SK-N-SH (cell line): ENCODE results near the gene RBM4. TPM values are rescaled to one million over a fixed set of nuclear protein-coding genes. Genes with fewer than 3 reads are reported as not detected.

Experiments
- CTCF ChIA-PET: fragments of 300-600, 350-600 bp; formaldehyde crosslinking; extraction: SDS; loops from one replicate; lab custom pipeline; 2021; lab: Yijun Ruan, JAX
- POLR2A ChIA-PET: fragments of 350-600 bp; sonication (Branson Sonifier 250); formaldehyde crosslinking; extraction: SDS; loops from one replicate; lab custom pipeline; 2020; ENCODE audit warnings: antibody characterized with exemption, inconsistent platforms; lab: Yijun Ruan, JAX
- DNase-seq: peaks from one replicate; pipeline ENCODE4 v3.0.0; 2012
- H2AFZ ChIP-seq: fragments of 200-600 bp; sonication (generic); 2 replicates; pipeline ENCODE4 v1.8.1; 2016; ENCODE audit warnings: antibody characterized with exemption, mild to moderate bottlenecking, low read depth
- H3F3A ChIP-seq: fragments of 200-600 bp; sonication (generic); replicated peaks from 2 replicates; pipeline ENCODE3; 2016; ENCODE audit warnings: antibody characterized with exemption, mild to moderate bottlenecking; ENCODE audit not compliant: insufficient read depth
- H3K27ac ChIP-seq, 2 experiments: fragments of 200-500 bp in 1 of 2; fragments of 200-600 bp in 1 of 2; sonication (Bioruptor generic) in 1 of 2; sonication (generic), shearing (Covaris generic) in 1 of 2; 2 replicates each; pipeline versions ENCODE4 v1.5.1 to v1.6.1; 2014 to 2016; ENCODE audit warnings: low read depth in 2 of 2, inconsistent platforms in 1 of 2, low read length in 1 of 2, mild to moderate bottlenecking in 1 of 2, mixed read lengths in 1 of 2
- H3K27me3 ChIP-seq: fragments of 200-600 bp; sonication (generic), shearing (Covaris generic); 2 replicates; pipeline ENCODE4 v1.6.1; 2016; ENCODE audit warnings: mixed run types; ENCODE audit not compliant: insufficient read depth
- H3K36me3 ChIP-seq, 2 experiments: fragments of 200-500 bp in 1 of 2; fragments of 200-600 bp in 1 of 2; sonication (Bioruptor generic) in 1 of 2; sonication (generic) in 1 of 2; replicated peaks in 1 of 2; 2 replicates each; pipeline versions ENCODE3 to v1.5.1; 2014 to 2016; ENCODE audit warnings: low read length in 1 of 2, mild to moderate bottlenecking in 1 of 2; ENCODE audit not compliant: insufficient read depth in 2 of 2, control insufficient read depth in 1 of 2
- H3K4me1 ChIP-seq, 2 experiments: fragments of 200-500 bp in 1 of 2; fragments of 200-600 bp in 1 of 2; sonication (Bioruptor generic) in 1 of 2; sonication (generic), shearing (Covaris generic) in 1 of 2; 2 replicates each; pipeline versions ENCODE4 v1.5.1 to v1.6.1; 2014 to 2016; ENCODE audit warnings: low read depth in 1 of 2, low read length in 1 of 2, mixed run types in 1 of 2; ENCODE audit not compliant: insufficient read depth in 2 of 2, control insufficient read depth in 1 of 2
- H3K4me2 ChIP-seq: fragments of 200-600 bp; sonication (generic), shearing (Covaris generic); 2 replicates; pipeline ENCODE4 v1.6.1; 2017; ENCODE audit warnings: mixed run types
- H3K4me3 ChIP-seq, 2 experiments: fragments of 200-500 bp in 1 of 2; fragments of 200-600 bp in 1 of 2; sonication (Bioruptor generic) in 1 of 2; sonication (generic), shearing (Covaris generic) in 1 of 2; 2 replicates each; pipeline versions ENCODE4 v1.5.1 to v1.8.1; 2014 to 2016; ENCODE audit warnings: low read depth in 2 of 2, inconsistent platforms in 1 of 2, low read length in 1 of 2, mild to moderate bottlenecking in 1 of 2, mixed read lengths in 1 of 2, moderate library complexity in 1 of 2
- H3K79me2 ChIP-seq: fragments of 200-600 bp; sonication (generic); 2 replicates; pipeline ENCODE4 v1.8.1; 2017; ENCODE audit warnings: mild to moderate bottlenecking; ENCODE audit not compliant: insufficient read depth
- H3K9ac ChIP-seq: fragments of 200-600 bp; sonication (generic); 2 replicates; pipeline ENCODE4 v1.6.1; 2017; ENCODE audit warnings: mixed run types
- H3K9me2 ChIP-seq: fragments of 200-600 bp; sonication (generic); 2 replicates; pipeline ENCODE4 v1.6.1; 2017; ENCODE audit warnings: mixed run types
- H3K9me3 ChIP-seq: fragments of 200-600 bp; sonication (generic); 2 replicates; pipeline ENCODE4 v1.6.1; 2017; ENCODE audit warnings: mixed run types, mild to moderate bottlenecking, moderate library complexity
- H4K20me1 ChIP-seq: fragments of 200-600 bp; sonication (generic); 2 replicates; pipeline ENCODE4 v1.6.1; 2017; ENCODE audit warnings: mild to moderate bottlenecking, mixed run types; ENCODE audit not compliant: insufficient read depth
- CTCF ChIP-seq: fragments of 200-600 bp; sonication (generic); IDR thresholded peaks from 2 replicates; pipeline ENCODE4 v1.6.1; 2017; ENCODE audit warnings: antibody characterized with exemption, mild to moderate bottlenecking, moderate library complexity
- ELF1 ChIP-seq: IDR thresholded peaks from 2 replicates; pipeline ENCODE4 v1.4.0; 2012
- EZH2phosphoT487 ChIP-seq: fragments of 200-600 bp; sonication (generic); IDR thresholded peaks from 2 replicates; pipeline ENCODE4 v1.6.1; 2017; ENCODE audit warnings: low read depth, mixed run types, mild to moderate bottlenecking, antibody characterized with exemption, moderate library complexity, borderline replicate concordance
- FOXJ3 ChIP-seq: sonication (generic); formaldehyde crosslinking; IDR thresholded peaks from 2 replicates; pipeline ENCODE4 v1.5.1; 2020; ENCODE audit warnings: mild to moderate bottlenecking, missing genetic modification reagents
- GABPA ChIP-seq: IDR thresholded peaks from 2 replicates; pipeline ENCODE4 v1.4.0; 2012; ENCODE audit warnings: low read depth, mild to moderate bottlenecking
- GATA2 ChIP-seq: sonication (generic); formaldehyde crosslinking; IDR thresholded peaks from 2 replicates; pipeline ENCODE4 v1.5.0; 2020; ENCODE audit warnings: mild to moderate bottlenecking, missing genetic modification reagents
- MXI1 ChIP-seq: IDR thresholded peaks from 2 replicates; pipeline ENCODE4 v1.6.1; 2012; ENCODE audit warnings: mild to moderate bottlenecking, low read depth, low read length, improper control_type of control experiment
- NRF1 ChIP-seq: IDR thresholded peaks from 2 replicates; pipeline ENCODE4 v1.6.1; 2012; ENCODE audit warnings: low read depth, mild to moderate bottlenecking, low read length
- RAD21 ChIP-seq: IDR thresholded peaks from 2 replicates; pipeline ENCODE4 v1.6.1; 2012; ENCODE audit warnings: mild to moderate bottlenecking, low read length
- RCOR1 ChIP-seq: fragments of 150-350 bp; IDR thresholded peaks from 2 replicates; pipeline ENCODE4 v1.6.1; 2017; ENCODE audit warnings: antibody characterized with exemption, low read length
- RXRA ChIP-seq: IDR thresholded peaks from 2 replicates; pipeline ENCODE4 v1.4.0; 2012; ENCODE audit warnings: low read depth, mild to moderate bottlenecking, borderline replicate concordance
- SIN3A ChIP-seq: IDR thresholded peaks from 2 replicates; pipeline ENCODE4 v1.6.1; 2012; ENCODE audit warnings: low read depth, mild to moderate bottlenecking, low read length, moderate library complexity, borderline replicate concordance
- TCF12 ChIP-seq: IDR thresholded peaks from 2 replicates; pipeline ENCODE4 v1.4.0; 2012
- USF1 ChIP-seq: IDR thresholded peaks from 2 replicates; pipeline ENCODE4 v1.4.0; 2012; ENCODE audit warnings: low read depth, borderline replicate concordance
- WGBS: methylation state at CpG from one replicate; pipeline ENCODE4 v1.1.6; 2017; ENCODE audit warnings: low lambda C conversion rate; 5-methylcytosine and 5-hydroxymethylcytosine counted together
- polyA plus RNA-seq, 3 experiments: library from polyadenylated mRNA; depleted of rRNA; stranded (reverse); fragments of >200 nt; gene quantifications; 2 replicates each; pipeline ENCODE4 v1.2.3, GENCODE V29; 2012

RBM4 gene
- polyA plus RNA-seq, 1 of the 3 experiments (the other 2 are of a cell fraction), result 202 TPM

- Histone ChIP-seq H2AFZ (no peak overlapping the region), H3K79me2 (no peaks in the 10 kb centered on the region), H3K9me3 (no peaks in the 10 kb centered on the region), H3K36me3 (peaks cover 0 to 6% of the 10 kb centered on the region in 2 experiments), H4K20me1 (no peaks in the 10 kb centered on the region), H3K4me3 (no peak overlapping the region), H3K27me3 (no peaks in the 10 kb centered on the region), H3K4me2 (no peak overlapping the region), H3K9ac (no peak overlapping the region), H3F3A (no peaks in the 10 kb centered on the region), H3K27ac (no peak overlapping the region), H3K4me1 (peaks cover 0 to 15% of the 10 kb centered on the region in 2 experiments; a peak in 1 of 4 replicates), H3K9me2 (no peaks in the 10 kb centered on the region)
- WGBS, result 83% methylated on average over 2 of the region's 2 CpGs
- ChIA-PET CTCF (interaction anchor here (0.8 to 1.4 kb wide), 2 partner anchors 10 to 193 kb away, joined by 3 to 4 read pairs; no protein-coding TSS in a partner anchor), POLR2A (no interaction called here)
- DNase-seq, result peak; percentile 10
- TF ChIP-seq RAD21 (no peak), CTCF (no peak), ELF1 (no peak), GABPA (no peak), NRF1 (no peak), RXRA (no peak)
- TF ChIP-seq, all 33 proteins: peak for 0
Measured at GRCh38 chr11:66684635-66685034, 46.1 kb downstream of the RBM4 start.

- H3K9ac ChIP-seq, result no peak overlapping the region
- TF ChIP-seq USF1 (no peak), GATA2 (CRISPR knock-in tag) (no peak), TCF12 (no peak), EZH2phosphoT487 (no peak), MXI1 (peak; percentile 25; the same call in 1 of the 2 replicates), RCOR1 (no peak), SIN3A (no peak), FOXJ3 (CRISPR knock-in tag) (no peak)
- H3K79me2 ChIP-seq, result no peaks in the 10 kb centered on the region
- no peaks in the 10 kb centered on the region for H3K9me2 ChIP-seq
- CTCF ChIA-PET, result interaction anchor here (0.7 to 1.8 kb wide), 7 partner anchors 8 to 290 kb away, joined by 3 to 8 read pairs (median 4); partner anchors contain the start of genes C11orf86 and RBM4B
- no peaks in the 10 kb centered on the region for H3K9me3 ChIP-seq
- DNase-seq, result peak; percentile 73
- H4K20me1 ChIP-seq, result no peaks in the 10 kb centered on the region
- H3K27me3 ChIP-seq, result no peaks in the 10 kb centered on the region
- no peaks in the 10 kb centered on the region for H3F3A ChIP-seq
- H3K4me1 ChIP-seq, result peaks cover 0 to 15% of the 10 kb centered on the region in 2 experiments; a peak in 1 of 4 replicates
- 87% methylated on average over 22 of the region's 27 CpGs for WGBS
- H3K4me2 ChIP-seq, result no peak overlapping the region
- H3K36me3 ChIP-seq, result peaks cover 0 to 10% of the 10 kb centered on the region in 2 experiments
- H3K27ac ChIP-seq, result no peak overlapping the region; a peak in 1 of 4 replicates
- H2AFZ ChIP-seq, result no peak overlapping the region
- POLR2A ChIA-PET, result interaction anchor here (0.8 kb wide), 1 partner anchor 14 kb away, joined by 3 read pairs; no protein-coding TSS in a partner anchor
- H3K4me3 ChIP-seq, result no peak overlapping the region
Measured at GRCh38 chr11:66685276-66686099, 47.0 kb downstream of the RBM4 start.
